ENCODE data around the gene PDE9A. TPM values are rescaled to one million over a fixed set of nuclear protein-coding genes. Genes with fewer than 3 reads are reported as not detected.

PDE9A gene
- total RNA-seq, 1 experiment from 2014 or later: not detected

DNA sequence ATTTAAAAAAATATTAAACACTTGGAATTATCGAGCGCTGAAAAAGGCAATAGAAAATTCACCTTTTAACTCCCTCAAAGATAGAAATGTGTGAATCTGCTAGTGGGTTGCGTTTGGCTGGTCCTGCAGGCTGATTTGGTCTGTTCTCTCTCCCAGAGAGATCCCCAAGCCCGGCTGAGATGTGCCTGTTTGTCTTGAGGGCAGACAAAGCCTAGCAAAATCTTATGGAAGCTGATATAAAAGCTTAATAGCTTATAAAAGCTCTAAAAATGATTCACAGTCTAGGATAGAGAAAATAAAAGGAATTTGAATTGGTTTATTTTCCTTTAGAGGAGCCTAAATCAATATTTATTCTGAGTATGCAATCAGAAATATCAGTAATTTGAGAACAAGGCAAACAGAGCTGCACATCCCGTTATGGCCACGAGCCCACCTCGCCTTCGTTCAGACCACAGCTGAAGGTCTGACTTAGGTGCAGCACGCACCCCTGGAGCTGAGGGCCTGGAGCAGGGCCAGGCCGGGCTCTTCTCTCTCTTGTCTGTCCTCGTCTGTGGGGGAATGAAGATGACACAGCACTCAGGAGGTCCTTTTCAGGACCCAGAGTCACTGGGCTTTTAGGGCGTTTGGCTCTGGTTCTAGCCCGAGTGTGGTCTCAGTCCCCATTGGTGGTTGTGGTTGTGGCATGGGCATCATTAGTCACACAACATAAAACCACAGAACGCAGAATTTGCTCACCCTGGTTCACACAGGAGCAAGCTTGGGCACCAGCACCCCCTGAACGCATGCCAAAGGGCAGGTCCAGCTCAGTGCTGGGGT, 18.6 kb downstream of the PDE9A start:
- H3K4me3 ChIP-seq: no peak overlapping the region
- no peaks in the 10 kb centered on the region for H3K36me3 ChIP-seq
- DNase-seq: no peak
- H3K27me3 ChIP-seq: peaks cover 11% of the 10 kb centered on the region
- no peaks in the 10 kb centered on the region for H3K9me3 ChIP-seq

GRCh38 chr21:42672699-42673458, 19.5 kb downstream of the PDE9A start:
- no peak for DNase-seq
- no peak overlapping the region for H3K4me3 ChIP-seq
- no peaks in the 10 kb centered on the region for H3K36me3 ChIP-seq
- H3K27me3 ChIP-seq: peaks cover 20% of the 10 kb centered on the region
- H3K9me3 ChIP-seq: no peaks in the 10 kb centered on the region

DNA sequence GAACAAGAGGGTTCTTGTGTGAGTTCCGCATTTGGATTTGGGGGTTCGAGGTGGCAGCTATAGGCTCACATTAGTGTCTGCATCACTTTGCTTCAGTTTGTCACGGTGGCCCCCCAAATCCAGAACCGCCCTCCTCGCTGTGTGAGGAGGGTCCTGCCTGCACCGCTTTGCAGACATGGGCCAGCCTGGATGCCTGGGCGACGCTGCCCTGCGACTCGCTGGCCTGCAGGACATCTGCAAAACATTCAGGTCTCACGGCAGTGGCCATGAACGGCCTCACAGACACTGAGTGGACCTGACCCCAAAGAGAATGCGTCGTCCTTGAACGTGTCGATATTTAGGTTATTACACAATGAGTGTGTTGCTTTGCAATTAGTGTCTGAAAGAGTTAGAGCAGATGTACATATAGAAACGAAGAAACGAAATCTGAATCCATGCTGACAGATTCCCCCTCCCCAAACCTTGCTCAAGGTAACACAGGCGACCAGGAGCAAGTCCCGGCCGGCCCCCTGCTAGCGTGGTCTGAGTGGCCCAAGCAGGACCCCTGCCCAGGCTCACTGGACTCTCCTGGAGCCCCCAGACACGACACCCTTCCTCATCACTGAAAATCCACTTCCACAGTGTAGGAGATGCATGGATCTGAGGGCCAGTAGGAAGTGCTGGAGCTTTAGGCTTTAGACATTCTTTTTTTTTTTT, 20.4 kb downstream of the PDE9A start:
- Histone ChIP-seq H3K27me3 (peaks cover 29% of the 10 kb centered on the region), H3K4me3 (no peak overlapping the region), H3K36me3 (no peaks in the 10 kb centered on the region), H3K9me3 (no peaks in the 10 kb centered on the region)
- DNase-seq: no peak

- Histone ChIP-seq H3K27me3 (peaks cover 33% of the 10 kb centered on the region), H3K36me3 (no peaks in the 10 kb centered on the region), H3K4me3 (no peak overlapping the region), H3K9me3 (no peaks in the 10 kb centered on the region)
- DNase-seq: no peak
Measured at GRCh38 chr21:42674351-42674940, 21.0 kb downstream of the PDE9A start.

DNA sequence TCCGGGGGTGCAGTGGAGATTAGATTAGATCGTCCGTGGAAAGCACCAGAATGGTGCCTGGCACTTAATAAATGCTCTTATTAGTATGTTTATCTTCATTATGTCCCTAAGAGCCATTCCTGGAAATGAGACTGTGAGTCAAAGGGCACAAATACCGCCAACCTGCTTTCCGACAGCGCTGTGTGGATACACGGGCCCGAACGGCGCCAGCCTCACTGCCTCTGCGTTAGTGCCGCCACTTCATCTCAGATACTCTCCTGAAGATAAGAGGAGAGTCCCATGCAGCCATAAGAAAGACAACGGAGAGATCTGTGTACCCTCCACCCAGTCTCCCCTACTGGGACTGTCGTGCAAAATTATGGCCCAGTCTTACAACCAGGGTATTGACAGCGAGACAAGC, 22.0 kb downstream of the PDE9A start:
- H3K36me3 ChIP-seq: no peaks in the 10 kb centered on the region
- no peak overlapping the region for H3K4me3 ChIP-seq
- no peak for DNase-seq
- no peaks in the 10 kb centered on the region for H3K9me3 ChIP-seq
- peaks cover 32% of the 10 kb centered on the region for H3K27me3 ChIP-seq

- H3K36me3 ChIP-seq: no peaks in the 10 kb centered on the region
- H3K9me3 ChIP-seq: no peaks in the 10 kb centered on the region
- H3K27me3 ChIP-seq: peaks cover 34% of the 10 kb centered on the region
- H3K4me3 ChIP-seq: no peak overlapping the region
- DNase-seq: no peak
Measured at GRCh38 chr21:42676808-42677207, 23.4 kb downstream of the PDE9A start.

GRCh38 chr21:42677339-42678321, 24.2 kb downstream of the PDE9A start:
- H3K9me3 ChIP-seq: no peaks in the 10 kb centered on the region
- DNase-seq: no peak
- H3K4me3 ChIP-seq: no peak overlapping the region
- peaks cover 28% of the 10 kb centered on the region for H3K27me3 ChIP-seq
- H3K36me3 ChIP-seq: no peaks in the 10 kb centered on the region

GRCh38 chr21:42678618-42679295, 25.3 kb downstream of the PDE9A start:
- DNase-seq: no peak

DNA sequence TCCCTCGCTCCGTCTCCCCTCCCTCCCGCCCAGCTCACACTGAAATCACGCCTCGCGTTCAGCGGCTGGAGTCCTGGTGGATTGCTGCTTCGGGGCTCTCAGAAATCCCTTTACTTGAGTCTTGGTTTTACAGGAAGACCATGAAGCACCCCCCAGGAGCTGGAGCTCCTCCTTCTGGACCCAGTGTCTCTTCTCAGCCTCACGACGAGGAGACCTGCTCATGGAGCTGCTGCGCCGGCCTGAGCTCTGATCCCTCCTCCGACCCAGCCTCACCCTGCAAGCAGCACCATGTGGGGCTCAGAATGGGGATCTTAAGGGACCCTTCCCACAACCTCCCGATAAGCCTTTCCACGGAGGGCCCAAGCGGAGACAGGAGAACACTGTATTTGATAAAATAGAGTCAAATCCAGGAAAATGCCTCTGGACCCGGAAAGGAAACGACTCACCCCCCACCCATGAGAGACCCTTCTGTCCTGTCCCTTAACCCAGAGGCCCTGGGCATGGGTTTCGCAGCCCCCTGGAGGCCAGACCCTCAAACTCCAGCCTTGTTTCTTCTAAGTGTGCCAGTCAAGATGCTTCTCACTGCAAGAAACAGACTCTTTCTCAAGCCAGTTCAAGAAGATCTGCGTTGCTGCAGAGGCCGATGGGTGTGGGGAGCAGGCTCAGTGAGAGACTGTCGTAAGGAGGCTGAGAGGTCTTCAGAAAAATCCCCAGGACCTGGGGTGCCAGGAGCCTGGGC, 26.1 kb downstream of the PDE9A start:
- DNase-seq: no peak
- Histone ChIP-seq H3K27me3 (peaks cover 28% of the 10 kb centered on the region), H3K36me3 (no peaks in the 10 kb centered on the region), H3K4me3 (no peak overlapping the region), H3K9me3 (no peaks in the 10 kb centered on the region)

More at GRCh38 chr21:42678618-42679295, 25.3 kb downstream of the PDE9A start:
- Histone ChIP-seq H3K36me3 (no peaks in the 10 kb centered on the region), H3K27me3 (peaks cover 28% of the 10 kb centered on the region), H3K4me3 (no peak overlapping the region), H3K9me3 (no peaks in the 10 kb centered on the region)

- peaks cover 28% of the 10 kb centered on the region for H3K27me3 ChIP-seq
- no peaks in the 10 kb centered on the region for H3K36me3 ChIP-seq
- H3K9me3 ChIP-seq: no peaks in the 10 kb centered on the region
- no peak for DNase-seq
- no peak overlapping the region for H3K4me3 ChIP-seq
Measured at GRCh38 chr21:42680058-42680330, 26.6 kb downstream of the PDE9A start.

- Histone ChIP-seq H3K9me3 (no peaks in the 10 kb centered on the region), H3K4me3 (no peak overlapping the region), H3K27me3 (peaks cover 28% of the 10 kb centered on the region), H3K36me3 (no peaks in the 10 kb centered on the region)
- no peak for DNase-seq
Measured at GRCh38 chr21:42680429-42680828, 27.0 kb downstream of the PDE9A start.

DNA sequence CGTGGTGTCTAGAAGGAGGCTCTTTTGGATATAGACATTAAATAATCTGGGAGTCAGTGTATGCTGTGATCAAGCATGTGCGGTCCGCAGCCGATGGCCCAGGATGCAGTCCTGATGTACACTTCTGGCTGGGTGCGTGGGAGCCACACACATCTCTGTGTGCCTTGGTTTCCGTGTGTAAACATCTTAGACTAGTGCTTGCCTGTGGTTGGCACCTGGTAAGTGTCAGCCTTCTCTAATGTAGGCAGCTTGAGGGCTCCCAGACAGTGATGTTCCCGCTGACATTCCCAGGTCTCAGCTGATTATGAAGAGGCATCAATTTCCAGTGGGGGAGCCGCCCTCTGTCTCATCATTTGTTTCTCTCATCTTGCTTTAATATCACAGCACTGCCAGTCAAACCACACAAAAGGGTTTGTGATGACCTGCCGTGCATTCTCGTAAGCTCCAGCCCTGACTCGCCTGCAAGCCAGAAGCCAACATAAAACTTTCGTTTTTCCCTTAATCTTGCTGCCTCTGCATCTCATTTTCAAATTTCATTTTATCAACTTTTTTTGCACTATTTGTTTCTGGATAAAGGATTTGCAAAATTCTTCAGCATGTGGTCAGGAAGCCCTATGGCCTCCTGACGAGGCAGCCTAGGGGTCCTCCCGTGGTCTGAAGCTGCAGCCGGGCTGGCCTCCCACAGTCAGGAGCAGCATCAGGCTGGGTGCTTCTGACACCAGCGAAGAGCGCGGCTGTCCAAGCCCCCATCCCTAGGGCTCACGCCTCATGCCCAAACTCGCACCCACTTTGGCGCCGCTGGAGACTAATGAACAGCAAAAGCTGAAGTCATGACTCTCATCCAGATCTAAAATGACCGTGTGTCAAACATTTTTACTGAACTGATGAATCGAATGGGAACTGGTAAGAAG, 28.1 kb downstream of the PDE9A start:
- Histone ChIP-seq H3K9me3 (no peaks in the 10 kb centered on the region), H3K4me3 (no peak overlapping the region), H3K36me3 (no peaks in the 10 kb centered on the region), H3K27me3 (peaks cover 28% of the 10 kb centered on the region)
- DNase-seq: no peak

DNA sequence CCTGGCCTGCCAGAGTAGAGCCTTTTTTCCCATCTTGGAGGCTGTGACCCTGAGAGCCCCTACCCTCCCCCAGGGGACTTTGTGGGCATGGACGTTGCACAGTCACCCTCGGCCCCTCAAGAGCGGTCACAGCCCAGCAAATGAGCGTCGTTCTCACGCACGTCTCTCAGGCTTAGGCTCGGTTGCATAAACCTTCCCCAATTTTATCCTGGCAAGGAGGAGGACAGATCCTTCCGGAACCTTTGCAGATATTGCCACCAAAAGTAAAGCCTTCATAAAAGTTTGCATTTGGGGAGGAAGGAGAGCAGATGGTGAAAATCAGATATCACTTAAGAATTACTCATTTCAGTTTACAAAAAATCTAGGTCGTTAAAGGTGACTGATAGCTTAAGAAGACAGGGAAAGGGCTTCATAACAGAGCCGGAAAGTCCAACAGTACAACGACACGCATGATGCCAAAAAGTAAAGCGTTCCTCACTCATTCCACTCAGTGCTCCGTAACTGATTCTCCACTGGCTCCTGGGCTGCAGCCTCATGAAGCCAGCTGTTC, 29.3 kb downstream of the PDE9A start:
- Histone ChIP-seq H3K9me3 (no peaks in the 10 kb centered on the region), H3K36me3 (no peaks in the 10 kb centered on the region), H3K4me3 (no peak overlapping the region), H3K27me3 (peaks cover 22% of the 10 kb centered on the region)
- DNase-seq: no peak
